Type B pancreatic cell (in vitro differentiated cells): ENCODE results near the gene DUSP15. TPM values are rescaled to one million over a fixed set of nuclear protein-coding genes. Genes with fewer than 3 reads are reported as not detected.

Source experiments
- DNase-seq: peaks from one replicate; pipeline ENCODE4 v3.0.0; 2021; ENCODE audit warnings: mixed read lengths; ENCODE audit not compliant: unreplicated experiment; ENCODE audit errors: extremely low spot score
- H3K27ac Mint-ChIP-seq: 2 replicates; pipeline ENCODE4 v1.8.0; 2021; ENCODE audit warnings: mild to moderate bottlenecking, mixed read lengths
- H3K27me3 Mint-ChIP-seq: 2 replicates; pipeline ENCODE4 v1.8.0; 2021; ENCODE audit warnings: mixed read lengths
- H3K36me3 Mint-ChIP-seq: 2 replicates; pipeline ENCODE4 v1.8.0; 2021; ENCODE audit warnings: mixed read lengths
- H3K4me1 Mint-ChIP-seq: one replicate; pipeline ENCODE4 v1.8.0; 2021; ENCODE audit warnings: mixed read lengths; ENCODE audit not compliant: unreplicated experiment
- H3K4me3 Mint-ChIP-seq: 2 replicates; pipeline ENCODE4 v1.8.0; 2021; ENCODE audit warnings: mild to moderate bottlenecking, mixed read lengths
- H3K9me3 Mint-ChIP-seq: 2 replicates; pipeline ENCODE4 v1.8.0; 2021; ENCODE audit warnings: mixed read lengths
- total RNA-seq: library from RNA; stranded (reverse); gene quantifications from 2 replicates; pipeline ENCODE4 v1.2.1, GENCODE V29; 2021; ENCODE audit warnings: low replicate concordance
- TF ChIP-seq, protein P1 (sequence below): fragments of 200-600 bp; sonication (generic); conservative IDR thresholded peaks from 2 replicates; pipeline ENCODE4 v1.5.0; 2021; ENCODE audit warnings: antibody characterized with exemption, mild to moderate bottlenecking

Gene DUSP15
- total RNA-seq, 1 donor from 2014 or later, result 9.1 TPM

GRCh38 chr20:31872406-31872805 is 2.1 kb upstream of the DUSP15 start:
- H3K4me1 Mint-ChIP-seq, result peaks cover 13% of the 10 kb centered on the region
- H3K4me3 Mint-ChIP-seq, result peak overlapping the region; percentile 61
- no peak for DNase-seq
- no peaks in the 10 kb centered on the region for H3K9me3 Mint-ChIP-seq
- H3K27me3 Mint-ChIP-seq, result peaks cover 55% of the 10 kb centered on the region
- H3K27ac Mint-ChIP-seq, result no peak overlapping the region
- TF ChIP-seq, protein P1, sequence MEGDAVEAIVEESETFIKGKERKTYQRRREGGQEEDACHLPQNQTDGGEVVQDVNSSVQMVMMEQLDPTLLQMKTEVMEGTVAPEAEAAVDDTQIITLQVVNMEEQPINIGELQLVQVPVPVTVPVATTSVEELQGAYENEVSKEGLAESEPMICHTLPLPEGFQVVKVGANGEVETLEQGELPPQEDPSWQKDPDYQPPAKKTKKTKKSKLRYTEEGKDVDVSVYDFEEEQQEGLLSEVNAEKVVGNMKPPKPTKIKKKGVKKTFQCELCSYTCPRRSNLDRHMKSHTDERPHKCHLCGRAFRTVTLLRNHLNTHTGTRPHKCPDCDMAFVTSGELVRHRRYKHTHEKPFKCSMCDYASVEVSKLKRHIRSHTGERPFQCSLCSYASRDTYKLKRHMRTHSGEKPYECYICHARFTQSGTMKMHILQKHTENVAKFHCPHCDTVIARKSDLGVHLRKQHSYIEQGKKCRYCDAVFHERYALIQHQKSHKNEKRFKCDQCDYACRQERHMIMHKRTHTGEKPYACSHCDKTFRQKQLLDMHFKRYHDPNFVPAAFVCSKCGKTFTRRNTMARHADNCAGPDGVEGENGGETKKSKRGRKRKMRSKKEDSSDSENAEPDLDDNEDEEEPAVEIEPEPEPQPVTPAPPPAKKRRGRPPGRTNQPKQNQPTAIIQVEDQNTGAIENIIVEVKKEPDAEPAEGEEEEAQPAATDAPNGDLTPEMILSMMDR, result no peak
- H3K36me3 Mint-ChIP-seq, result no peaks in the 10 kb centered on the region

DNA sequence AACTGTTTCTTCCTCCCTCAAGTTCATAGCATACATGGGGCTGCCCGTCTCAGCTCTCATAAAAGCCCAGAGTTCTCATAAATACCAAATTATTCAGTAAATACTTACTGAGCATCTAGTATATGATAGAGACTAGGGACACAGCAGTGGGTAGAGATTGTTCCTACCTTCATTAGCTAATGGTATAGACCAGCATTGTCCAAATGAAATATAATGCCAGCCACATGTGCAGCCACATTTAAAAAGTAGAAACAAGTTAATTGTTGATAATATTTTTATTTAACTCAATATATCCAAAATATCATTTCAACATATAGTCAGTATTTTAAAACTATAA is 1.3 kb upstream of the DUSP15 start:
- no peak for DNase-seq
- Mint-ChIP-seq H3K9me3 (no peaks in the 10 kb centered on the region), H3K4me1 (peaks cover 17% of the 10 kb centered on the region), H3K36me3 (no peaks in the 10 kb centered on the region), H3K4me3 (peak overlapping the region; percentile 88), H3K27me3 (peaks cover 58% of the 10 kb centered on the region), H3K27ac (no peak overlapping the region)
- TF ChIP-seq, protein P1, result no peak

DNA sequence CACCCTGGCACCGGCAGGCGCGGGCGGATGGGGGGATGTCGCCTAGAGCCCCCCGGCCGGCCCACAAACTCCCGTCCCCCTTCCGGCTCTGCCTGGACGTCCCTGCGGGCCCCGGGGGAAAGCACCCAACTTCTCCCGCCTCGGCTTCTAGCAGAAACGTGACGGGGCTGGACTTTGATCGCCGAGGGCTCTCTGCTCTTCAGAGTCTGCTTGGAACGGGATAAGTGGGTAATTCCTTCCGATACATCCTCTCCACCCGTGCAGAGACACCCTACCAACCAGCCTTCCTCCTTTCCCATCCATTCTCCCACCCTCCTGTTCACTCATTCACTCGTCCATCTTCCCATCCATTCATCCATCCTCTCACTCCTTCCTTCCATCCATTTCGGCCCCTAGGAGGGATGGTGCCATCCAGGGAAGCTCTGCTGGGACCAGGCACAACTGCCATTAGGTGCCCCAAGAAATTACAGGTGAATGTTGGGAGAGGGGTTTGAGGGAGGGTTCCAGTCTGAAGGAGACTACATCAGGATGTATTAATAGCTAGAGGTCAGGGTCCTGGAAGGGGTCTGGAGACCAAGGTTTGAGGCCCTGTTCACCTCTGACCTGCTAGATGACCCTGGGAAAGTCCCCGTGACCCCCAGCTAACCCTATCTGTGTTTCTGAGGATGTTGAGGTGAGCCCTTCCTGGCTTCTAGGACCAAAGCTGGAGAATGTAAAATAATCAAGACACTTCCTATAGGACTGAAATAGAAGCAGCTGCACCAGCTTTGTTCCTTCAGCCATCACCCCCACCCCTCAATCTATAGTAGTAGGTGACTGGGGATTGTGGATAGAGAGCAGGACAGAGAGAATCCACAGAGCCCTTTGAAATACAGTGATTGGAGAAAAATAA is 645 bp upstream of the DUSP15 start:
- DNase-seq, result no peak
- H3K4me3 Mint-ChIP-seq, result peak overlapping the region; percentile 88
- peak overlapping the region; percentile 61 for H3K27ac Mint-ChIP-seq
- no peaks in the 10 kb centered on the region for H3K9me3 Mint-ChIP-seq
- peaks cover 17% of the 10 kb centered on the region for H3K4me1 Mint-ChIP-seq
- H3K27me3 Mint-ChIP-seq, result peaks cover 60% of the 10 kb centered on the region
- TF ChIP-seq, protein P1, result no peak
- H3K36me3 Mint-ChIP-seq, result no peaks in the 10 kb centered on the region

DNA sequence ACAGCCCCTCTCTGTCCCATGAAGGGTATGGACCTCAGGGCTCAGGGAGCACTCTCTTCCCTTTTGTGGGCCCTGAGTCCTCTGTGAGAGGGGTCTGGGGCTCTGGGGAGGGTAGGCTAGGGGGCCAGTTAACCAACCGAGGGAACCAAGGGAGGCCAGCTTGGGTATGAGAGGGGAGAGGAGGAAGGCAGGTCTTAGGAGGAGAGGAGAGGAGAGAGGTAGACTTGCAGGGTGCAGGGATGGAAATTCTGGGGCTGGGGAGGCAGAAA is 720 bp downstream of the DUSP15 start:
- H3K36me3 Mint-ChIP-seq, result no peaks in the 10 kb centered on the region
- H3K4me3 Mint-ChIP-seq, result peak overlapping the region; percentile 94
- no peak for DNase-seq
- TF ChIP-seq, protein P1, result no peak
- no peaks in the 10 kb centered on the region for H3K9me3 Mint-ChIP-seq
- peak overlapping the region; percentile 79 for H3K27ac Mint-ChIP-seq
- peaks cover 54% of the 10 kb centered on the region for H3K27me3 Mint-ChIP-seq
- H3K4me1 Mint-ChIP-seq, result peaks cover 17% of the 10 kb centered on the region

DNA sequence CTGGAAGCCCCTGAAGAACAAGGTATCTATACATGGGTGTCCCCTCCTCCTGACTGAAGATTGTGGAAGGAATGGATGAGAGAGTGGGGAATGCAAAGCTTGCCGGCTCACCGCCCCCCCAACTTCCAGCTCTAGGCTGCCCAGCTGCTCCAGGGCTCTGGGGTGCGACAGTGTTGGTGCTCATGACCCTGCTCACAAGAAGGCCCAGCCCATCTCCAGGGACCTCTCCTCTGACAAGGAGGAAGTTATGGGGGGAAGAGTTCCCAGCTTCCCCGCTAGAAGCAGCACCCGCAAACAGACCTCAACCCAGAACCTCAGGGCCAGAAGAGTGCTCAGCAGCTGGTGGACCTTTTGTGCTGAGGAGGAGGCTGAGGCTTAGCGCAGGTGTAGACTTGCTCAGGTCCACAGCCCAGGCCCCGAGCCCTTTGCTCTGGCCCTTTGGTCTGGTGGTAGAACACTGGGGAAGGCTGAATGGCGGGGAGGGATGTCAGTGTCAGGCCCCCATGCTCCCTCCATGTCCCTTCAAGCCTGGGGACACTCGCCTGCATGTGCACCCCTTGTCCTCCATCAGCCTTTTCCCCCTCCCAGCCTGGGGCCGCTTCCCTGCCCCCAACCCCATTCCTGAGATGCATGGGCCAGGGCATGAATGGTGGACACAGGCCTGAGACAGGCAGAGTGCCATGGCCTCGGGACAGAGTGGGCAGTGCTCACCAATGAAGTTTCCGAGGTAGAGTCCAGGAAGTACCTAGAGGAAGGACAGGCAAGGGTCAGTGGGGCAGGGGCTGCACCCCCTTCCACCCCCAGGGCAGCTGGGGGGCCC is 1.3 kb downstream of the DUSP15 start:
- Mint-ChIP-seq H3K9me3 (no peaks in the 10 kb centered on the region), H3K4me1 (peaks cover 18% of the 10 kb centered on the region), H3K27me3 (peaks cover 51% of the 10 kb centered on the region), H3K4me3 (peak overlapping the region; percentile 94), H3K27ac (peak overlapping the region; percentile 79), H3K36me3 (no peaks in the 10 kb centered on the region)
- DNase-seq, result no peak
- TF ChIP-seq, protein P1, result no peak
